Urothelium cell line (cell line): ENCODE results near the gene IFITM1.
"Not testable (repeated sequence)": the region's sequence is repeated elsewhere in the genome, so short reads cannot be mapped to it uniquely, and the experiment has no call there.

ENCODE experiments used
- DNase-seq: peaks from one replicate; pipeline ENCODE4 v3.0.0; 2011; ENCODE audit warnings: low spot score, mixed read lengths
- FAIRE-seq: peaks from 2 replicates; lab custom pipeline; 2011; peaks lifted over from hg19 to GRCh38; lab: Jason Lieb, UNC

The IFITM1 gene

DNA sequence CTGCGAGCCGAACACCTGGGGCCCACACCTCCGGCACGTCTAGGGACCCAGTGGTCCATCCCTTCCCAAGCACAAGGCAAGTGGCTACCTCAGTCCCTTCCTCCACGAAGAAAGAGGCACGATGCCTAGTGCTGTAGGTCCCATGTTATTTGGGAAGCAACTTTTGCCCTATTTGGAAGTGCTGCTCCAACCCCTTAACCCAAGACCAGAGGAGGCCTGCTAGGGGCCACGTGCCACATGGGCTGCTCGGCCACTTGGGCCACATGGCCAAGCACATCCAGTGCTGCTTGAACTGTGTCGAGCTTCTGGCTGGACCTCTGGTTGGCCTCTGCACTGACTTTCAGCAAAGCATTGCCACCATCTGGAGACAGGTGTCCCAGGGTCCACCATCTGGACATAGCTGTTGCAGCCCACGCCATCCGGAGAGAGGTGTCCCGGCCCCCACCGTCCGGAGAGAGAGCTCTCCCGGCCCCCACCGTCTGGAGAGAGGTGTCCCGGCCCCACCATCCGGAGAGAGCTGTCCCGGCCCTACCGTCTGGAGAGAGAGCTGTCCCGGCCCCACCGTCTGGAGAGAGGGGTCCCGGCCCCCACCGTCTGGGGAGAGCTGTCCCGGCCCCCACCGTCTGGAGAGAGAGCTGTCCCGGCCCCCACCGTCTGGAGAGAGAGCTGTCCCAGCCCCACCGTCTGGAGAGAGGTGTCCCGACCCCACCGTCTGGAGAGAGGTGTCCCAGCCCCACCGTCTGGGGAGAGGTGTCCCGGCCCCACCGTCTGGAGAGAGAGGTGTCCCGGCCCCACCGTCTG is 49.0 kb downstream of the IFITM1 start:
- DNase-seq: no peak
- FAIRE-seq: no peak

DNA sequence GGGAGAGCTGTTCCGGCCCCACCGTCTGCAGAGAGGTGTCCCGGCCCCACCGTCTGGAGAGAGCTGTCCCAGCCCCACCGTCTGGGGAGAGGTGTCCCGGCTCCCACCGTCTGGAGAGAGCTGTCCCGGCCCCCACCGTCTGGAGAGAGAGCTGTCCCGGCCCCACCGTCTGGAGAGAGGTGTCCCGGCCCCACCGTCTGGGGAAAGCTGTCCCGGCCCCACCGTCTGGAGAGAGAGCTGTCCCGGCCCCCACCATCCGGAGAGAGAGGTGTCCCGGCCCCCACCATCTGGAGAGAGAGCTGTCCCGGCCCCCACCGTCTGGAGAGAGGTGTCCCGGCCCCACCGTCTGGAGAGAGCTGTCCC is 49.6 kb downstream of the IFITM1 start:
- not testable (repeated sequence) for DNase-seq, FAIRE-seq

DNA sequence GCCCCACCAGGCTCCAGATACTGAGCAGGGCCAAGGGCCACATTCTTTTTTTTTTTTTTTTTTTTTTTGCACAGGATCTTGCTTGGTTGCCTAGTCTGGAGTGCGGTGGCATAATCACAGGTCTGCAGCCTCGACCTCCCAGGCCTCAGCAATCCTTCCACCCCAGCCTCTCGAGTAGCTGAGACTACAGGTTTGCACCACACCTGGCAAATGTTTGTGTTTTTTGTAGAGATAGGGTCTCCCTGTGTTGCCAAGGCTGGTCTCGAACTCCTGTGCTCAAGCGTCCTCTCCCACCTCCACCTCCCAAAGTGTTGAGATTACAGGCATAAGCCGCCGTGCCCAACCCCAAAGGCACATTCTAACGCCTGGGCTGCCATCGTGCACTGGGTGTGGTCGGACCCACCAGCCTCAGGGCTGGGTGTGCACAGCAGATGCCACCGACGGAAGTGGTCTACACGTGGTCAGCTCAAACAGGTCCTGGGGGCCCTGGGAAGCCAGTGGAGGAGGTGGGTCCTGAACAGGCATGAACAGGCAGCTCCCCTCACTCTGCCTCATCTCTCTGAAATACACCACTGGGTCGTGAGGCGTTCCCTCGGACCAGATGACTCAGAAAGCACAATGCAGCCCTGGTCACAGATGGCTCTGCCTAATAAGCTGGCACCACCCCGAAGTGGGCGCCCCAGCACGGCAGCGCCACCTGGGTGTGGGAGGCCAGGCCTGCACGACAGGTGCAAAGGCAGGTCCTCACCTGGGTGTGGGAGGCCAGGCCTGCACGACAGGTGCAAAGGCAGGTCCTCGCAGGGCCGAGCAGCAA is 50.3 kb downstream of the IFITM1 start:
- DNase-seq (peak; percentile 73), FAIRE-seq (peak; percentile 46)
